ENCODE measurements around the gene IGSF21.
"Not testable (repeated sequence)": the region's sequence is repeated elsewhere in the genome, so short reads cannot be mapped to it uniquely, and the experiment has no call there.

Gene IGSF21

DNA sequence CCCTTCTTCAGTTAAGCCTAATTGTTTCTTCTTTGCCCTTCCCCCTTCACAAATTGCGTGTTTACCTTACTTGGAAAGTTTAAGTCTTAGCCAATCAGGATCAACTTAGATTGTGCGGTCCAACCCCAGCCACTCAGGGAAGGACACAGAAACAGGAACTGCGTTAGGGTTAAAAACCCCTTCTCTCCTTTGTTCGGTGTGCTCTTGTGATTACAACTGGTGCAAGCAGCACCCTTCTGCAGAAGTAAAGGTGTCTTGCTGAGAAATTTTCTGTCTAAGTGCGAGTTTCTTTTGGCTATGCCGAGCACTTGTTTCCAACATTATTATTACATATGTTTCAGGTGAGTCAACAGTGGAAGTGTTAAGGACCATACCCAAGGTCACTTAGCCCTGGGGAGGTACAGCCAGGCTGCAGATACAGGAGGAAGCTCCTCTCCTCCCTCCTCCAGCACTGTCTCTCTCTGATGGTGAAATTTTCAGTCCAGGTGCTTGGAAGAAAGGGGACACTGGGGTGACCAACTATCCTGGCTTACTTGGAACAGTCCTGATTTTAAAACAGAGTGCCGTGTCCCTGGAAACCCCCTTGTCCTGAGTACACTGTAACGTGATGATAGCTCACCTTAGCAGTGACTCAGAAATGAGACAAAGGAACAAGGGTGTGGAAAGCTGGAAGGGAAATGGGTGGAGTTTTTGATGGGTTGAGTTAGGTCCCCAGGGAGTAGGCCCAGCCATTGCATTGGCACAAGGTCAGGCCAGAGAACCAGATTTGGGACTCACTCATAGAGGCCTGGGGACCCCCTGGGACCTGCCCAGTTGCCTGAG, 304.4 kb downstream of the IGSF21 start:
- no peak for DNase-seq

DNA sequence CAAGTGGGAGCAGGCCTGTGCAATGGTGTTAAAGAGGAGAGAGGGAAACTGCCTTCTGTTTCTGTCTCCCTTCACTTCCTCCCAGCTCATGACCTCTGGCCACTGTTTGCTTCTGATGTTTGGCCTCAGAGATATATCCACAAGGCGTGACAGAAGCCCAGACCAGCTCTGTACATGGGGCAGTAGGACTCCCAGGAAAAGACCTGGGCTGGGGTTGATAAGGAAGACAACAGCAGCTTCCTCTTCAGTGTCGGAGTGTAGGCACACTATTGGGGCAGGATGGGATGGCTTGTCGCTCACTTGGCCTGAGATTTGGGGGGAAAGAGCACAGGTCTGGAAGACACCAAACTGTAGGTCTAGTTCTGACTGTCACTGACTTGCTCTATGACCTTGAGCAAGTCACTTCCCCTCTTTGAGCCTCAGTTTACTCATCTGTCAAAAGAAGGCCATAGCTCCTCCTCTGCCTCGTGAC, 305.3 kb downstream of the IGSF21 start:
- no peak for DNase-seq

DNA sequence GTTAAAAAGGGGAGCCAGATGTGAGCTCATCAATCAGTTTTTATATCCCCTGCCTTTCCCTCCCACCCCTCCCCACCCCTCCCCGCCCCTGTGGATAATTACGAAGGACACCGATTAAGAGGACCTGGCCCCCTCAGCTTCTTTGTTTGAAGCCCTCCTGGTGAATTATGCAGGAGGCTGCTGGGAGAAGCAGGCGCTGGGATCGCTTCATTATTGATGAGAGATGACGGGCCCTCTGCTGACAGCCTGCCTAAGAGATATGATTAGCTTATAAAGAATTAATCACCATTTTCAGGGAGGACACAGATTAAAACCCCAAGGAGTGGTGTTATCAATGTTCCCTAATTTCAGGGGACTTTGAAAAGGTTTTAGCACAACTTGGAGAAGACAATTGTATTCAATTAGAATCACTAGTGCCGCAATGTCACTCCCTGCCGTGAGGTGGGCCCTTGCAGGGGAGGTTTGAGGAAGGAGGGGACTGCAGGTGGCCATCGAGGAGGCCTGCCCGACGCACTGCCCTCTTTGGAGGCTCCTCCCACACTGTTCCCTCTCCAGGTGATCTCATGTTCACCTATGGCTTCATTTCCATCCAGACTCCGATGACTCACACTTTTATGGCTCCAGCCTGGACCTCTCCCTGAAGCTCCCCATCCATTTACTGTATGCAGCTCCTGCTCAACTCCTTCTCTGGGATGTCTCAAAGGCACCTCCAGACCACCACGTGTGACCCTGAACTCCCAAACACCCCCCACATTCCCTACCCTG, 306.1 kb downstream of the IGSF21 start:
- no peak for DNase-seq

DNA sequence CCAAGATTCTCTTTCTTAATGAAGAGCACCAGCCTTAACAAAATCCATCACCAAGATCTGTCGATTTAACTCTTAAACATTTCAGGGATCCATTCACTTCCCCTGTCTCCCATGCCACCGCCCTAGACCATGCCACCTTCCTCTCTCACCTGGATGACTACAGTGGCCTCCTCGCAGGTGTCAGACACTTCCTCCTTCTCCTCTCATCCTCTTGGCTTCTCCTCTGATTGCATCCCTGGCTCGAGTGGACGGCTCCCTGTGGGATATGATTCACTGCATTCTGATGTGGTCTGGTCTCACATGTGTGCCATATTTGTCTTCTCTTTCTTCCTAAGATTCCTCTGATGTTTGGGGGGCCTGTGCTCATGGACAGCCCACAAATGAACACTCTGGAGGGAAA, 306.7 kb downstream of the IGSF21 start:
- DNase-seq, result no peak

DNA sequence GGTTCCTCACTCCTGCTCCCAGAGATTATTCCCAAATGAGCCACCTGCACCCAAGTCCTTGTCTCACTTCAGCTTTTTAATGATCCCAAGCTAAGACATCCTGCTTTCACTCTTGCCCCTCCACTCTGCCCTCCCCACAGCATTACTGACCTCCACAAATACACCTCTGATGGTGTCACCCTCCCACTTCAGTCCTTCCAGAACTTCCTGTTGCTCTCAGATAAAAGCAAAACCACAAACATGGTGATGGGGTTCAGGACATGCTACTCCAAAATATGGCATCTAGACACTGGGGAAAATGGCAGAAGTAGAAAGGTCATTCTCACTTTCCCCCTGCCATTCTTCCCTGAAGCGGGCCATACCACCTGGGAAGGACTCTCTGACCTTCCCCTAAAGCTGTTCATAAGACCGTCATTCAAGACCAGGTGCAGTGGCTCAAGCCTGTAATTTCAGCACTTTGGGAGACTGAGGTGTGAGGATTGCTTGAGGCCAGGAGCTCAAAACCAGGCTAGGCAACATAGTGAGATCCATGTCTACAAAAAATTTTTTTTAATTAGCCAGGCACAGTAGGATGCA, 307.4 kb downstream of the IGSF21 start:
- no peak for DNase-seq

DNA sequence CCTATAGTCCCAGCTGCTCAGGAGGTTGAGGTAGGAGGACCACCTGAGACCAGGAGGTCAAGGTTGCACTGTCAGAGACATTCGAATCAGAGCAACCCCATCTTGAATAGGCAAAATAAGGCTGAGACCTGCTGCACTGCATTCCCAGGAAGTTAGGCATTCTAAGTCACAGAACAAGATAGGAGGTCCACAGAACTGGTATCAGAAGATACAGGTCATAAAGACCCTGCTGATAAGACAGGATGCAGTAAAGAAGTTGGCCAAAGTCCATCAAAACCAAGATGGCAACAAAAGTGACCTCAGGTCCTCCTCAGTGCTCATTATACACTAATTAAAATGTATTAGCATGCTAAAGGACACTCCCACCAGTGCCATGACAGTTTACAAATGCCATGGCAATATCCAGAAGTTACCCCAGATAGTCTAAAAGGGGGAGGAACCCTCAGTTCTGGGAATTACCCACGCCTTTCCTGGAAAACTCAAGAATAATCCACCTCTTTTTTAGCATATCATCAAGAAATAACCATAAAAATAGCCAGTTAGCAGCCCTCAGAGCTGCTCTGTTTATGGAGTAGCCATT, 307.9 kb downstream of the IGSF21 start:
- DNase-seq, result no peak

DNA sequence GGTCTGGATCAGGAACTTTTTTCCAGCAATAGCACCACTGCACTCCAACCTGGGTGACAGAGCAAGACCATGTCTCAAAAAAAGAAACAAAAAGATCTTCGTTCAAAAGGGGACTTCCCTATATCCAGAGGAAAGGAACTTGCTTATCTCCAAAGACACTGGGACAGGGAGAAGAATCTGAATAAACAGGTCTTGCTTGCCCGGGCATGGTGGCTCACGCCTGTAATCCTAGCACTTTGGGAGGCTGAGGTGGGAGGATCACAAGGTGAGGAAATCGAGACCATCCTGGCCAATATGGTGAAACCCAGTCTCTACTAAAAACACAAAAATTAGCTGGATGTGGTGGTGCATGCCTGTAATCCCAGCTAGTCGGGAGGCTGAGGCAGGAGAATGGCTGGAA, 308.5 kb downstream of the IGSF21 start:
- not testable (repeated sequence) for DNase-seq

DNA sequence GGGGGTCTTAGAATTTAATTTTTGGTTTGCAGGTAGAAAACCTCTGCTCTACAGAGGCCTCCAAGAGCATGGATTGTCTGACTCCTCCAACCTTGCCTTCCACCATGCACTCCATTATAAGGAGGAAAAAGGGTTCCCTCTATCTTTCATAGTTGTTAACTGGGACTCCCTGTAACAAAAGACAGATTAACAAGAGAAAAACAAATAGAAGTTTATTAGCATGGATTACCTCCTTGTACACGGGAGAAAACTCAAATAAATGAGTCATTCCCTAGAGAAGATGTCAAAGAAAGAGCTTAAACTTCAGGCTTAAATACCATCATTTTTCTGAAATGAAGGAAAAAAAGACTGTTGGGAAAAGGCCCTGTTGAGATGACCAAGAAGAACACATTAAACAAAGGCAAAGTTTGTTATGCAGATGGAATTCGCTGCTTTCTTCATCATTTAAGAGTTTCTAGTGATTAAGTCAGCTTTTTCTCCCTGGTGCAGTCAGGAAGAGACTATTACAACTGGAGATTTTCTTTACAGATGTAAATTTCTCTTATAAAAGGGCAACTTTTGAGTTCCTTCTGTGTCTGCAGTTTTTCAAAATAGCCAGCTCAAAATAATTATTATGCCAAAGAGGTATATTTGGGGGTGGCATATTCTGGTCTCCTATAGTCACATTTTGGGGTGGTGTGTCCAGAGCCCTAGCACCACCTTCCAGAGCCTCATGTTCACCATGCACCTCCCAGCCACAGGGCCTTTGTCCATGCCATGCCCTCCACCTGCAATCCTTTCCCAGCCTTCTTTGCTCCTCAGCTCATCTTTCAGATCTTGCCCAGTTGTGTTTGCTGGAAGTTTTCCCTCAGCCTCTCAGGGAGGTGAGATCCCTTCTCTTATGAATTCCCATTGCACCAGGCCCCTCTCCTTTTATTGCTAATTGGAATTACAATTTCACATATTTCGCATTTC, 310.0 kb downstream of the IGSF21 start:
- DNase-seq, result no peak

DNA sequence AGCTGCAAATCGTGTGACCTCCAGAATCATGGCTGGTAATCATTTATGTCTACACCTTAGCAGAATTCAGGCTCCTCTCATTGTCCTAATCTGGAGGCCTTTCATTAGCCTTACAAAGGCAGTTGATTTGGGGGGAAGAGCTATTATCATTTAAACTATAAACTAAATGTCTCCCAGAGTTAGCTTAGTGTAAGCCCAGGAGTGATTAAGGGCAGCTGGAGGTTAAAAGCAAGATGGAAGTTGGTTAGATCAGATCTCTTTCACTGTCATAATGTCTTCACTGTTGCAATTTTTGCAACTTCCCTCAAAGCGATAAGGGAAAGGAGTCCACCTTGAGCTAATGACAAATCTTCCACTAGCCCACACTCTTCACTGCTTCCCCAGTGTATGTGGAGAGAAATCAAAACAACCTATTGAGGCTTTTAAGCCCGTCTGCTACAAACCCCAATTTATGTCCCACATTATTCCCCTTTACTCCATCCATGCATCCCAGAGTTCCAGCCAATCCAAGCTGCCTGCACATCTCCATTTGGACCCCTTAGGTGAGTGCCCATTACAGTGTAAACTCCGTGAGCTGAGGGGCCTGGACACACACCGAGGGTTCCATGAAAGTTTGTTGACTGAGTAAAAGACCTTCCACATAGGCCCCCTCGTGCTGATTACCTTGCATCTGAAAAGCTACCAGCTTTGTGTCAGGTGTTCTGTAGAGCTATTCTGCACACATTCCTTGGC, 311.7 kb downstream of the IGSF21 start:
- no peak for DNase-seq

DNA sequence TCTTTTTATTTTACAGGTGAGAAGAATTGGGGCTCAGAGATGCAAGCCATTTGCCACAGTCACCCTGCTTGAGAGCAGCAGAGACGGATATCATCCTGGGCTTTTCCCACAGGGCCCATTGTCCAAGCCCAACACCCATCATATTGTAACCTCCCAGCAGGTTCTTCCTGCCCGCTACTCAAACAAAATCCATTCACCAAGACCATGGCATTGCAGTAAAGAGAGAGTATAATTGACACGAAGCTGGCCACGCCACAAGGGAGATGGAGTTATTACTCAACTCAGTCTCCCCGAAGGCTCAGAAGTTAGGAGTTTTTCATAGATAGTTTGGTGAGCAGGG, 312.2 kb downstream of the IGSF21 start:
- no peak for DNase-seq

DNA sequence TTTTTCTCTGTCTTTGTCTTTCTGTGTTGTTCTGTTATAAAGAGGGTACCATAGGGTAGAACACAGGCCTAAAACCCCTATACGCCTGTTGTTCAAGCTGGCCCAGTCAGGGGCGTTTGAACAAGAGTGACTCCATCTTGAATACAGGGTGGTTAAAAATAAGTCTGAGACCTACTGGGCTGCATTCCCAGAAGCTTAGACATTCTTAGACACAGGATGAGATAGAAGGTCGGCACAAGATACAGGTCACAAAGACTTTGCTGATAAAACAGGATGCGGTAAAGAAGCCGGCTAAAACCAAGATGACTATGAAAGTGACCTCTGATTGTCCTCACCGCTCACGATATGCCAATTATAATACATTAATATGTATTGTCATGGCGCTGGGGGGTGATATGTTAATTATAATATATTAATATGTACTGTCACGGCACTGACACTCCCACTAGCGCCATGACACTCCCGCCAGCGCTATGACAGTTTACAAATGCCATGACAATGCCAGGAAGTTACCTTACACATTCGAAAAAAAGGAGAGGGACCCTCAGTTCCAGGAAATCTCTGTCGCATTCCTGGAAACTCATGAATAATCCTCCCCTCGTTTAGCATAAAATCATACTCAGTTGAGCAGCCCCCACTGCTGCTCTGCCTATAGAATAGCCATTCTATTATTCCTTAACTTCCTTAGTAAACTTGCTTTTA, 314.6 kb downstream of the IGSF21 start:
- no peak for DNase-seq

DNA sequence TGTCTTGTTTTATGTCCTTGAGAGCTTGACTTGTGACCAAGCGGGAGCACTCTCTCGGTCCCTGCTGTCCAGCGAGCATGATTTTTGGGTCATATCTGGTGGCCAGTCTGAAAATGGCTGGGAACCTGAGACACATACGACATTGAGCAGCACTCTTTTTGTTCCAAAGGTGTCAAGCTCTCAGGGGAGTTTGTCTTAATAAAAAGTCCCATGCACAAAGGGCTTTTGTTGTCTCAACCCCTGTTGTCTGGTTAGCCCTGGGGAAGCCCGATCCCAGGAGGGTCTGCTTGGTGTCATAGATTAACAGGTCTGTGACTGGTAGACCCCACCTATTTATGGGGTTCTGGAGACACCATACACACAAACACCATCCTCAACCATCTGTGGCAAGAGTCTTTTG, 315.4 kb downstream of the IGSF21 start:
- no peak for DNase-seq

DNA sequence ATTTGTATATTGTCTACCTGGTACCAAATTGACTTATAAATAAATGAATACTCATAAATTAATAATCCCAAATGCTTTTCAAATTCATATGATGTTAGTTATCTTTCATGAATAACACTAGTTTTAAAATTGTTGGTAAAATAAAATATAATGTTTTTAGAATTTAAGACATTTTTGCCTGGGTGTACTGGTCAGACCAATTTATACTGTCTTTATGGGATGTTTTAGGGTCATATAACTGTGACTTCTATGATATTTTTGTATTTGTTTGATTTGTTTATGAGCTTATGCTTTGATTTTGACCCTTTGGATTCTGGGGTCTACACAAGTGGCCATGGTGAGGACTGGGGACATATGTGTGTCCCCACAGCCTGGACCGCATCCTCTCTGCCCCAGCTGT, 319.0 kb downstream of the IGSF21 start:
- no peak for DNase-seq
